AG09319 (cell line): Measurements from ENCODE around the gene COTL1.
A peak's percentile ranks its signal among the peaks of the same experiment; 100 is the strongest.

Source experiments
- DNase-seq: peaks from one replicate; pipeline ENCODE4 v3.0.0-alpha.2; 2010; ENCODE audit warnings: low read depth; ENCODE audit errors: extremely low read depth
- CTCF ChIP-seq: IDR thresholded peaks from 2 replicates; pipeline ENCODE4 v1.5.1; 2011; ENCODE audit warnings: low read depth, mild to moderate bottlenecking, inconsistent platforms, low read length, moderate library complexity

COTL1 gene

GRCh38 chr16:84617791-84618580 lies at the start of gene COTL1:
COTL1 (minus strand) TSS chr16:84618078; CDS start chr16:84617914, 164 bp downstream.
- peak; percentile 97 for DNase-seq
- TF ChIP-seq CTCF = no peak

- TF ChIP-seq CTCF = no peak
- DNase-seq = no peak
Observed at GRCh38 chr16:84665843-84666242, 48.0 kb upstream of the COTL1 start.

DNA sequence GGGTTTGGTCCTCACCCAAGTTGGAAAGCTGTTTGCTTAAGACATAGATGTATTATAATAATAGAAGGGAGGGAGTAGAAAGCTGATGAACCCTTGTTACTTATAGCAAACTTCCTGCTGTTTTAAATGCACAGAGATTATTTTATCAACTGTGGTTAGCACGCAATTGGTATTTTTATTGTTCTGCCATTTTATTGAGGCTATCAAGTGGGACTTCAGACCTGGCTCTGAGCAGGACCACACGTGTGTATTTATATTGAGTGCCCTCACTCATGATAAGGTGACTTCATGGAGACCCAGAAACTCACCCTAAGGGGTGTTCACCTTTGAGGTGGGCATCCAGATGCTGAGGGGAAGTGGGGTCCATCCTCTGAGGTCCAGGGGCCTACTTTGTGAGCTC lies 47.5 kb upstream of the COTL1 start:
- no peak for DNase-seq
- TF ChIP-seq CTCF = no peak

DNA sequence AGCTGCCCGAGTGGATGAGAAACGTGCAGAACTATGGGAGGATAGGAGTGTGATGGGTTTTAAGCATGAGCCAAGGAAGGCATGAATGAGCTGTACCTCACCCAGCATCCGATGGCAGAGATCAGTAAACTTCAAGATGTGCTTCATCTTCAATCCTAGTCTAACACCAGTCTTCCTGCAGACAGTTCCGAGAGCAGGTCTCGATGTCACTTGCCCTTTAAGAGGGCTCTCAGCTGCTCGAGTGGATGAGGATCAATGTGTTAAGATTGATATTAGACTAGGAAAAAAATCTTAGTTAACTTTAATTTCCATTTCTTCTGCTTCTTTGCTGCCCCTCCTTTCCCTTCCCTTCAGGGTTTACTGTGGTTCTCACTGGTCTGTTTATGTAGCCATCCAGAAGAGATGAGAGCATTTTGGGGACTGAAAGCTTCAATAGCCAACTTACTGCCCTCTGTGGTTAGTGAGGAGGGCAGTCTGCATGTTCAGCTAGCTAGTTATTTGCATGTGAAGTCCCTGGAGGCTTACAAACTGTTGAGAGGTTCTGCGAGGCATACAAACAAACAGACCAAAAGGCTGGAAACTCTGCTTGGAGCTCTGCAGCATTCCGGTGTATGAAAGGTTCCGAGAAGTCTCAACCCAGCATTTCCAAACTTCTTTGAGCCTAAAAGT lies 45.7 kb upstream of the COTL1 start:
- no peak for DNase-seq

GRCh38 chr16:84662471-84662870 lies 44.6 kb upstream of the COTL1 start:
- no peak for DNase-seq
- no peak for TF ChIP-seq CTCF

More for the DNA sequence above, 45.7 kb upstream of the COTL1 start:
- no peak for TF ChIP-seq CTCF

DNA sequence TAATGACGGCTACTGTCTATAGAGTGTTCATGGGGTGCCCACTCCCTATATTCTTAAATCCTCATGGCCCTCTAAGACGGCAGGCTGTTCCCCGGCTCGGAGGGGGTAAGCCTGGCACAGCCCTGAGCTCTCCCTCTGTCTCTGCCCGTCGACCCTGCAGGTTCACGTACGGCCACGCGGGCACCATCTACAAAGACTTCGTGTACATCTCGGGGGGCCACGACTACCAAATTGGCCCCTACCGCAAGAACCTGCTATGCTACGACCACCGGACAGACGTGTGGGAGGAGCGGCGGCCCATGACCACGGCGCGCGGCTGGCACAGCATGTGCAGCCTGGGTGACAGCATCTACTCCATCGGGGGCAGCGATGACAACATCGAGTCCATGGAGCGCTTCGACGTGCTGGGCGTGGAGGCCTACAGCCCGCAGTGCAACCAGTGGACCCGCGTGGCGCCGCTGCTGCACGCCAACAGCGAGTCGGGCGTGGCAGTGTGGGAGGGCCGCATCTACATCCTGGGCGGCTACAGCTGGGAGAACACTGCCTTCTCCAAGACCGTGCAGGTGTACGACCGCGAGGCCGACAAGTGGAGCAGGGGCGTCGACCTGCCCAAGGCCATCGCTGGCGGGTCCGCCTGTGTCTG lies 43.7 kb upstream of the COTL1 start:
- TF ChIP-seq CTCF = no peak
- no peak for DNase-seq

DNA sequence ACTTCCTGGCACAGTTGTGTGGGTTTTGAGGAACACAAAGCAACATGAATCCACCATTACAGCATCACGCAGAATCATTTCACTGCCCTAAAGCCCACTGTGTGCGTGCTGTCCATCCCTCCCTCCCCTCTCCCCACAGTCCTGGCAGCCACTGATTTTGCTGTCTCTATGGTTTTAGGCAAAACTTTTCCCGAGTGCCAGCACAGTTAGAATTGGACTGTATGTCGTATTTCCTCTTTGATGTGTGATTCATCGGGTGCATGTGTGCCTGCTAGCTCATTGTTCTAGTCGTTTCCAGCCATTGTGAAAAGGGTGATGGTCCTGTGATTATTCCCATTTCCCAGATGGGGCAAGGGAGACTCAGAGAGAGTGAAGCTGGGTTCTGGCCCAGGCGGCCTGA lies 43.1 kb upstream of the COTL1 start:
- TF ChIP-seq CTCF = no peak

More for the DNA sequence above, 43.1 kb upstream of the COTL1 start:
- no peak for DNase-seq
